GM23338 (cell line): ENCODE measurements around the gene SLC48A1. TPM values are rescaled to one million over a fixed set of nuclear protein-coding genes. Genes with fewer than 3 reads are reported as not detected.

Source experiments
- ATAC-seq: fragments of 200-7000 bp; cut with Tn5 transposase; 3 replicates; pipeline ENCODE4 v1.9.1; 2020
- DNase-seq: peaks from one replicate; pipeline ENCODE4 v3.0.0-alpha.2; 2015; ENCODE audit warnings: low spot score
- H2AFZ ChIP-seq: fragments of 200-600 bp; sonication (generic); 2 replicates; pipeline ENCODE4 v1.8.0; 2016; ENCODE audit warnings: antibody characterized with exemption, mild to moderate bottlenecking, moderate library complexity
- H3F3A ChIP-seq: fragments of 200-600 bp; sonication (generic); replicated peaks from 2 replicates; pipeline ENCODE4 v1.8.0; 2017; ENCODE audit warnings: antibody characterized with exemption, mixed run types, low read depth
- H3K27ac ChIP-seq: fragments of 200-600 bp; sonication (generic); 2 replicates; pipeline ENCODE4 v1.6.1; 2016; ENCODE audit warnings: low read depth
- H3K27me3 ChIP-seq: fragments of 200-600 bp; sonication (generic); 2 replicates; pipeline ENCODE4 v1.8.0; 2016; ENCODE audit warnings: mild to moderate bottlenecking, mixed run types, moderate library complexity; ENCODE audit not compliant: insufficient read depth
- H3K36me3 ChIP-seq: fragments of 200-600 bp; sonication (generic); 2 replicates; pipeline ENCODE4 v1.8.0; 2016; ENCODE audit warnings: mild to moderate bottlenecking; ENCODE audit not compliant: insufficient read depth
- H3K4me1 ChIP-seq: fragments of 200-600 bp; sonication (generic); 2 replicates; pipeline ENCODE4 v1.8.0; 2016; ENCODE audit warnings: mild to moderate bottlenecking, moderate library complexity; ENCODE audit not compliant: insufficient read depth
- H3K4me2 ChIP-seq: fragments of 200-600 bp; sonication (generic); 2 replicates; pipeline ENCODE4 v1.7.1; 2017; ENCODE audit warnings: mixed run types
- H3K4me3 ChIP-seq: fragments of 200-600 bp; sonication (generic); 2 replicates; pipeline ENCODE4 v1.6.1; 2016; ENCODE audit warnings: mixed run types
- H3K79me2 ChIP-seq: fragments of 200-600 bp; sonication (generic); replicated peaks from 2 replicates; pipeline ENCODE4 v1.8.0; 2017; ENCODE audit warnings: mild to moderate bottlenecking; ENCODE audit not compliant: insufficient read depth
- H3K9me2 ChIP-seq: fragments of 200-600 bp; sonication (generic); 2 replicates; pipeline ENCODE4 v1.8.0; 2017; ENCODE audit not compliant: insufficient read depth
- H4K20me1 ChIP-seq: fragments of 200-600 bp; sonication (generic); replicated peaks from 2 replicates; pipeline ENCODE4 v1.8.0; 2017; ENCODE audit warnings: mild to moderate bottlenecking; ENCODE audit not compliant: insufficient read depth
- H3K27ac Mint-ChIP-seq: 2 replicates; pipeline ENCODE4 v1.8.0; 2020; ENCODE audit warnings: inconsistent platforms, mild to moderate bottlenecking, moderate library complexity, mixed read lengths
- H3K27me3 Mint-ChIP-seq: 3 replicates; pipeline ENCODE4 v1.8.0; 2022; ENCODE audit warnings: low read depth, mild to moderate bottlenecking, moderate library complexity, mixed read lengths, inconsistent platforms; ENCODE audit not compliant: insufficient read depth, poor library complexity
- H3K36me3 Mint-ChIP-seq: 3 replicates; pipeline ENCODE4 v1.8.0; 2021; ENCODE audit warnings: low read depth, mild to moderate bottlenecking, inconsistent platforms, moderate library complexity, mixed read lengths
- H3K4me1 Mint-ChIP-seq: 3 replicates; pipeline ENCODE4 v1.8.0; 2020; ENCODE audit warnings: mild to moderate bottlenecking, inconsistent platforms, mixed read lengths
- H3K4me3 Mint-ChIP-seq: 3 replicates; pipeline ENCODE4 v1.8.0; 2021; ENCODE audit warnings: moderate library complexity, mild to moderate bottlenecking, inconsistent platforms, mixed read lengths
- H3K9me3 Mint-ChIP-seq: 3 replicates; pipeline ENCODE4 v1.8.0; 2020; ENCODE audit warnings: moderate library complexity, mild to moderate bottlenecking, inconsistent platforms, mixed read lengths
- EZH2phosphoT487 ChIP-seq: fragments of 200-600 bp; sonication (generic); IDR thresholded peaks from one replicate; pipeline ENCODE4 v1.8.1; 2018; ENCODE audit warnings: antibody characterized with exemption; ENCODE audit not compliant: unreplicated experiment
- JUNB ChIP-seq: IDR thresholded peaks from one replicate; pipeline ENCODE4 v1.6.1; 2016; ENCODE audit warnings: antibody characterized with exemption; ENCODE audit not compliant: unreplicated experiment
- NANOG ChIP-seq: IDR thresholded peaks from 2 replicates; pipeline ENCODE4 v1.6.1; 2016; ENCODE audit warnings: antibody characterized with exemption, borderline replicate concordance
- POLR2AphosphoS5 ChIP-seq: IDR thresholded peaks from 2 replicates; pipeline ENCODE4 v1.6.1; 2016; ENCODE audit warnings: antibody characterized with exemption, low read depth
- STAT1 ChIP-seq: IDR thresholded peaks from one replicate; pipeline ENCODE4 v1.6.1; 2016; ENCODE audit warnings: antibody characterized with exemption; ENCODE audit not compliant: unreplicated experiment
- ZNF114 ChIP-seq: fragments of 250-450 bp; sonication (Bioruptor Pico); IDR thresholded peaks from 2 replicates; pipeline ENCODE4 v1.5.0; 2020; ENCODE audit warnings: mild to moderate bottlenecking, moderate library complexity
- ZNF331 ChIP-seq: fragments of 250-450 bp; sonication (Bioruptor Pico); IDR thresholded peaks from 2 replicates; pipeline ENCODE4 v1.5.0; 2020; ENCODE audit warnings: low read depth, mild to moderate bottlenecking, moderate library complexity
- ZNF462 ChIP-seq: fragments of 250-450 bp; sonication (Bioruptor Pico); IDR thresholded peaks from 2 replicates; pipeline ENCODE4 v1.5.0; 2020; ENCODE audit warnings: mild to moderate bottlenecking, moderate library complexity
- polyA plus RNA-seq: library from polyadenylated mRNA; unstranded; fragments of >200 nt; fragmentation: Nextera tagmentation; extraction: Ambion mirVana; gene quantifications from 2 replicates; pipeline ENCODE4 v1.2.1, GENCODE V29; 2016
- total RNA-seq: library from RNA; depleted of rRNA; stranded (reverse); fragments of >200 nt; shearing (Covaris generic); gene quantifications from 2 replicates; pipeline ENCODE4 v1.2.3, GENCODE V29; 2014
- TF ChIP-seq, protein P1 (sequence below): IDR thresholded peaks from 2 replicates; pipeline ENCODE4 v1.6.1; 2016; ENCODE audit warnings: antibody characterized with exemption

SLC48A1 gene
- total and polyA plus RNA-seq, 2 experiments from 2014 or later = 5.8 to 9.0 TPM

- TF ChIP-seq ZNF462 = no peak
- no peak for TF ChIP-seq JUNB
- TF ChIP-seq ZNF114 (CRISPR knock-in tag) = no peak
Measured at GRCh38 chr12:47785036-47785886, 12.2 kb downstream of the SLC48A1 start (continued).

GRCh38 chr12:47785887-47786661, 13.0 kb downstream of the SLC48A1 start:
- H3K4me3 Mint-ChIP-seq = no peak overlapping the region
- H3K36me3 Mint-ChIP-seq = peaks cover 69% of the 10 kb centered on the region
- ATAC-seq = no peak
- Histone ChIP-seq H2AFZ (no peak overlapping the region), H4K20me1 (peaks cover 6% of the 10 kb centered on the region; the same call in 1 of the 2 replicates), H3K27me3 (no peaks in the 10 kb centered on the region), H3F3A (no peaks in the 10 kb centered on the region), H3K36me3 (peaks cover 12% of the 10 kb centered on the region; the same call in 1 of the 2 replicates), H3K4me2 (no peak overlapping the region), H3K27ac (no peak overlapping the region), H3K9me2 (no peaks in the 10 kb centered on the region), H3K4me1 (no peaks in the 10 kb centered on the region), H3K4me3 (no peak overlapping the region), H3K79me2 (no peaks in the 10 kb centered on the region)
- H3K9me3 Mint-ChIP-seq = no peaks in the 10 kb centered on the region
- no peak for DNase-seq
- peaks cover 19% of the 10 kb centered on the region for H3K27me3 Mint-ChIP-seq
- no peak overlapping the region; the same call in 1 of the 2 replicates for H3K27ac Mint-ChIP-seq
- no peaks in the 10 kb centered on the region; the same call in 2 of the 3 replicates for H3K4me1 Mint-ChIP-seq
- no peak for TF ChIP-seq EZH2phosphoT487
- TF ChIP-seq POLR2AphosphoS5 = no peak
- no peak for TF ChIP-seq ZNF331
- no peak for TF ChIP-seq STAT1
- TF ChIP-seq, protein P1, sequence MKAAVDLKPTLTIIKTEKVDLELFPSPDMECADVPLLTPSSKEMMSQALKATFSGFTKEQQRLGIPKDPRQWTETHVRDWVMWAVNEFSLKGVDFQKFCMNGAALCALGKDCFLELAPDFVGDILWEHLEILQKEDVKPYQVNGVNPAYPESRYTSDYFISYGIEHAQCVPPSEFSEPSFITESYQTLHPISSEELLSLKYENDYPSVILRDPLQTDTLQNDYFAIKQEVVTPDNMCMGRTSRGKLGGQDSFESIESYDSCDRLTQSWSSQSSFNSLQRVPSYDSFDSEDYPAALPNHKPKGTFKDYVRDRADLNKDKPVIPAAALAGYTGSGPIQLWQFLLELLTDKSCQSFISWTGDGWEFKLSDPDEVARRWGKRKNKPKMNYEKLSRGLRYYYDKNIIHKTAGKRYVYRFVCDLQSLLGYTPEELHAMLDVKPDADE = no peak
- TF ChIP-seq NANOG = no peak
